Hepatic stellate cell (primary cell): ENCODE data around the gene SYT1.

ENCODE experiments used
- DNase-seq: peaks from one replicate; pipeline ENCODE4 v3.0.0; 2011; ENCODE audit warnings: low spot score

Gene SYT1

DNA sequence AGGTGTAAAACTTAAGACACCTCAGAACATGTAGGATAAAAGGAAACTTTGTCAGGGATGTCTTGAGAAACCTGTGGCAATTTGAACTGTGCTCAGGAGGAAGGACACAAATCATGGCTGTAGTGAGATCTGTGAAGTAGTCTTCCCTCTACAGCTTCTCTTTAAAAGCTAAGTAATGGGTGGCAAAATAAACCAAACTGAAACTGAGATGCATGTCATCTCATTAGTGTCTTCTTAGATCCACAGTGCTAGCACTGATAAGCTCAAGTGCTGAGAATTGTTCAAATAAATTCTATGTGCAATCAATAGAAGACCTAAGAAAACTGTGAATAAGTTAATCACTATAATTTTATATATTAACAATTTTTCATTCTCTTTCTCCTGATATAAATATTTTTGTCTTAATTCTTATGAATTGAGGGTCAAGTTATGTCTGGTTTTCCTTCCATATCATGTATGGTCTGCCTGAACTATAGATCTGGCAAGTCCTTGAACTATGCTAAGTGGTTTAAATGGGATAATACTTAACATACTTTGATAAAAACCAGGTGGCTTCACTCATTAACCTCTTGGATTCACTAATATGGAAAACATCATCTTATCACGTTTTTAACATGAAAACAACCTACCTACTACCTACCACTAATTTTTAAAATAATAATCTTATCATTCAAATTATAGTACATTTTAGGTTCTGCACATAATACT is 27.2 kb downstream of the SYT1 start:
- DNase-seq = no peak

- DNase-seq = no peak
Observed at GRCh38 chr12:78898416-78898815, 33.8 kb downstream of the SYT1 start.

GRCh38 chr12:78914859-78915331 is 50.3 kb downstream of the SYT1 start:
- DNase-seq = no peak

DNA sequence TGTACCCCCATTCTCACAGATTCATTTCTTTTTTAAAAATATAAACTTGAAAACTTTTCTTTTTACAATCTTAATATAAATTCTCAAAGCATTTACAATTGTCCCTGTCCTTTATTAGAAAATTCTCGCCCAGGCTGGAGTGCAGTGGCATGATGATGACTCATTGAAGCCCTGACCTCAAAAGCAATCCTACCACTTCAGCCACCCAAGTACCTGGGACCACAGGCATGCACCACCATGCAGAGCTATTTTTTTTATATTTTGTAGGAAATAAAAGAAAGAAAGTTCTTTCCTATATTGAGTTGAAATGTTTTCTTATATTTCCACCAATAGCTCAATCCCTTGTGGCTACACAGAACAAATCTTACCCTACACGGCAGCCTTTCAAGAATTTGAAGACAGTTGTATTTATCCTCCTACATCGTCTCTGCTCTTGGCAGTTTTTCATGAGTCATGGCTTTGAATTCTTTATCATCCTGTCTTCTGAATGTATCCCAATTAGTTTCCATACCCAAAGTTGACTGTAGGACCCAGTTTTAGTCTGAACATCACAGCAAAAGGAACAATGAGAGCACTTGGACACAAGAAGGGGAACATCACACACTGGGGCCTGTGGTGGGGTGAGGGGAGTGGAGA is 52.4 kb downstream of the SYT1 start:
- no peak for DNase-seq

GRCh38 chr12:78917513-78917912 is 52.9 kb downstream of the SYT1 start:
- DNase-seq = no peak

- no peak for DNase-seq
Observed at GRCh38 chr12:78918268-78918667, 53.7 kb downstream of the SYT1 start.

DNA sequence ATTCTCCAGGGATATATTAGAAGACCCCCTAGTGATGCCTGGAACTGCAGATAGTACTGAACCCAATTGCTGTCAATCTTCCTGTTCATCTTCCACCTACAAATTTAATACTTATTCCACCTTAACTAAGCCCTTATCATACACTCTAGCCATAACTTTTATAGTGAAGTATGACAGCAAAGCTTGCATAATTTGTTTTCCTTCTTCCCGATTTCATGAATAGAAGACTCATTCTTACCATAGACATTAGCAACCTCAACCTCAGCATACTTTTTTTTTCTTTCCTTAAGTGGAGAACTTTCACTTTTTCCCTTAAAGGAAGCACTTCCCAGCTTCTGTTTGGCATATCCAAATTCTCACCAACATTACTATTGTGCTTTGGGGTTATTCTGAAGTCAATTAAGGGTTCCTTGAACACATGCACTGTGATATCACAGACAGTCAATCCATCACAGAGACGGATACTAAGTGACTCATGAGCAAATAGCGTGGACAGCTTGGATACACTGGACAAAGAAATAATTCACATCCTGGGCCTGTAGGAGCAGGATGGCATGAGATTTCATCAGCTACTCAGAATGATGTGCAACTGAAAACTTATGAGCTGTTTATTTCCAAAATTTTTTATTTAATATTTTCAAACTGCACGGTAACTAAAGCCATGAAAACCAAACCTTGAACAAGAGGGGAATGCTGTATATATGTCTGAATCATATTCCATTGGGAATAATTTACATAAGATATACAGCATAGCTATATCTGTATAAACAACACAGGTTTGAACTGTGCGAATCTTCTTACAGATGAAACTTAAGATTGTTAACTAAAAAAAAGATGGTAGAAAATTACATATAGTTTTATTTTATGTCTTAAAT is 63.9 kb downstream of the SYT1 start:
- no peak for DNase-seq

DNA sequence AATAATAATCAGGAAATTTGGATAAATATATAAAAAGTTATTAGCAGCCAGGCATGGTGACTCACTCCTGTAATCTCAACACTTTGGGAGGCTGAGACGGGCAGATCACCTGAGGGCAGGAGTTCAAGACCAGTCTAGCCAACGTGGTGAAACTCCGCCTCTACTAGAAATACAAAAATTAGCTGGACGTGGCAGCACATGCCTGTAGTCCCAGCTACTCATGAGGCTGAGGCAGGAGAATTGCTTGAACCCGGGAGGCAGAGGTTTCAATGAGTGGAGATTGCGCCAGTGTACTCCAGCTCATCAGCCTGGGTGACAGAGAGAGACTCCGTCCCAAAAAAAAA is 64.5 kb downstream of the SYT1 start:
- DNase-seq = no peak

DNA sequence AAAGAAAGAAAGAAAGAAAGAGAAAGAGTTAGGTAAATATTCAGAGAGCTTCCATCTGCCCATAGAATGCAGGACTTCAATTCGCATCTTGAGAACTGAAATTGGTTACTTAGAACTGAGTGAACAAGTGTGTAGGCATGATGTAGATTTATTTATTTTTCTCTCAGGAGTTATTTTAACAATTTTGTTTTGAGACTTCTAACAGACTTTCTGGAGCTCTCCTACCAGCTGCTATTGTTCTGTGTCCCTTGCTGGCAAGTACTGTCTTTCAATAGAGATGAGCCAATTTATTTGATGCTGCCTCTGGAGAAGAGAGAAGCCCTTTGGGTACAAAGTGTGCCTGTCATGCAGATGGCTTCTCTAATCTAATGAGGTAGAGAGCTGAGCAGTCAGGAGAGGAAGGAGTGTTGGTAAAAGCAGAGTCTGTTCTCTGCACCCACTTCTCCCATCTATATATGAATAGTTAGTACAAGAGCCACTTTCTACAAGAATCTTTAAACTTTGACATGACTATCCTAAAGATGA is 67.0 kb downstream of the SYT1 start:
- DNase-seq = no peak

DNA sequence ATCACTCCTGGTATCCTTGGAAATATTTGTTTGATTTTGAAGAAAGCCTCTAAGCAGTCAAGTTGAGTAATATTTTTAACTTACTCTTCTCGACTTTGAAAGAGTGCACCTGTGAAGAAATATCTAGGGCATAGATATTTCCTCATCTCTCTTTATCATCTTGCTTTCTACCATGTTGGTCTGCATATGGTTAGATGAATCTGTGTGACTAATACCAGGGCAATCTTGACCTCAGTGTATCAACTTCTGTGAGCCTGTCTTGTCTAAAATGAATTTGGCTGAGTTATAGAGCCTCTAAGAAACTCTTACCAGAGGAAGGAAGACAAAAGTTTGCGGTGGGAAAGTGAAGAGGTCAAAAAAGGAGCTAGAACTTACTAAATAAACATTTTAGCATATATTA is 68.4 kb downstream of the SYT1 start:
- DNase-seq = no peak

DNA sequence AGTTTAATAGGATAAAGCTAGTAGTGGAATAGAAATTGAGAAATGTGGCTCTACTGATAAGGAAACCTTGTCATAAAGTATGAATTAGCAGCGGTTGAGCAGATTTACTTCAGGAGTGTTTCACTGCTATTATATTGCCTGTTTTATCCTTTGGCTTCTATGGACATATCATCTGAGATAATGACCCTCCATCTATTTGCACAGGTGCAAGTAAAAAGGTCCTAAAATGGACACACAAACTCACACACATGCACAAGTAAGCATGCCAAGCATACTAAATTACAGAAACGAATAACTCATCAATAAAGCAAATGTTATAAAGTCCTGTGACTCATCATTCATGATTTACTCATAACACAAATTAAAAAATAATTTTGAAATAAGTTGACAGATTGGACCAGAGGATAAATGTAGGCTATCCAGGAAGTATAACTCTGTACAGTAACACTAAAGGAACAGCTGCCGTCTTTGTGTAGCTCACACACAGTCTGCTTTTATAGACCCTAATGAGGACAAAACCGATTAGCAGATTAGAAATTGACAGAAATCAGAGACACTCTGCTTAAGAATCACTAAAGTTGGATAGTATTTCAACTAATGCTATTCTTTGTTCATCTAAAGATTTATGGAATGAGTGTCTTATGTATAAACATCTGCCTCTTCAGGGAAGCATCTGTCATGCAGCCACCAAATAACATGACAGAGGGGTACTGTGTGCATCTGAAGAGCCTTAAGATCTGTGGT is 73.9 kb downstream of the SYT1 start:
- no peak for DNase-seq

DNA sequence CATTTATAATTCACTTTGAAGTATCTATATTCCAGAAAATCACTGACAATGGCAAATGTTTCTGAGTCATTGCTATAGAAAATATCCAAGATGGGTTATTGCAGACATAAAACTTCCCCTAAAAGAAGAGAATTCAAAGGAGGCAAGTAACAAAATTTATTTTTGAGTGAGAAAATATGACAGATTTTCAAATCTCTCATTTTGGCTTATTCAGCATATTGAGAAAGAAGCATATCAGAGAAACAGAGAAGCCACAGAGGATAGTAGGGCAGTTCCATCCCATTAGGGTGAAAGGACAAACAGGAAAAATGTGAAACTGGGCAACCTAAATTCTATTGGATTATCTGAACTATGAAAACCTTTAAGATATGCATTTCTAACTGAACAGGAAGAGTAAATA is 85.0 kb downstream of the SYT1 start:
- DNase-seq = no peak

- DNase-seq = no peak
Observed at GRCh38 chr12:78951803-78952551, 87.4 kb downstream of the SYT1 start.

GRCh38 chr12:78952552-78952929 is 88.0 kb downstream of the SYT1 start:
- no peak for DNase-seq

DNA sequence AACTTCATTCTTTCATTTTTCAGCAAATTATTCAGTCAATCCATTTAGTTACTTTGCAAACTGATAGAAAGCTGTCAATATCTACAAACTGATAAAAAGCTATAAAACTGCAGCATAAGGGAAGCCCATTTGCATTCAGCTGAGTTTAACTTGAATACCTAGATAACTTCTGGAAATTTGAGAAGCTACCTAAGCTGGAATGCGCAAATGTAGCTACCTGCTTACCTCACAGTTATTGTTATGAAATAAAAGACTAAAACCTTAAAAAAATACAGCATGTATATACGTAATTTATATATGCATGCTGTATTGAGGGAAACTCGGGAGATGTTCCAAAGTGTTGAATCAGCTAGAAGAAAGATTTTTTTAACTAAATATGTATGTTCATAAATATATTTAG is 94.4 kb downstream of the SYT1 start:
- no peak for DNase-seq

DNA sequence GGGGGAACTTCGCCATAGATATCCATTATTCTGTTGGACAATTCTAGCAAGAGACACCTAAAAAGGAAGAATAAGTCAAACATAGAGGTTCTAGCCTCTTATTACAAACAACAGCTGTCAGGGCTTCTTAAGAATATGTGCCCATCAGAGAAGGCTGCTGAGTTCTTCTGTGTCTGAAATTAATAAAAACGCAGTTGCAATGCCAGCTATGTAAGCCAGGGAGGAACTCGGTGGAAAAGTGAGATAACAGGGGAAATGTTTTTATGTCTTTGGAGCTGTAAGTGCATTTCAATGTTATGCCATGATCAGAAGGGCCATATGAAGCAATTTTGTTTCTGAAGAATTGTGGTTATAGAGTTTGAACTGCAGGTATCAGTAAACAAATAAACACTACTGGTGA is 95.0 kb downstream of the SYT1 start:
- no peak for DNase-seq

GRCh38 chr12:78961171-78961570 is 96.6 kb downstream of the SYT1 start:
- no peak for DNase-seq

GRCh38 chr12:78963439-78964227 is 99.1 kb downstream of the SYT1 start:
- DNase-seq = peak; percentile 4

DNA sequence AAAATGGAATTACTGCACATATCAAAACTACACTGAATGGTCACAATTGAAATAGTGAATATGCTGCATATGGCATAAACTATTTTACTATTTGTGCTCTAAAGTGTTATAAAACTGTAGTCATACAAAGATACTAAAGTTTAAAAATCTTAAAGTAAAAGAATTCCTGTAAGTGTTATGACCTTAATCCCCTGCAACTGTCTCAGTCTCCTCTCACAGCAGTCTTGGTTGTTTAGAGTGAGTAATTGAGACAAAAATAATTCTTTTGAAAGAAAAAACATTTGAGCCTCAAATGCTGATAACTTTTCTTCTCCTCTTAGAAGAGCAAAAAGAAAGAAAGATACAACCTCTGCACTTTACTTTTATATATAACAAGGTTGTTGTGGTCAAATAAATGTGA is 99.9 kb downstream of the SYT1 start:
- DNase-seq = peak; percentile 1

- DNase-seq = no peak
Observed at GRCh38 chr12:78966062-78966461, 101.5 kb downstream of the SYT1 start.

GRCh38 chr12:78966926-78967325 is 102.4 kb downstream of the SYT1 start:
- no peak for DNase-seq
